Measurements from ENCODE around the gene TNXB.
"Not testable (repeated sequence)": the region's sequence is repeated elsewhere in the genome, so short reads cannot be mapped to it uniquely, and the experiment has no call there.

TNXB gene

GRCh38 chr6:32004393-32004792 lies 104.7 kb downstream of the TNXB start:
- not testable (repeated sequence) for DNase-seq (ENCODE audit: low read depth in 2 of 2)

- DNase-seq (ENCODE audit: low read depth in 2 of 2) = not testable (repeated sequence)
These were observed 105.8 kb downstream of the TNXB start for GRCh38 chr6:32003301-32003700.

GRCh38 chr6:32002546-32003268 lies 106.4 kb downstream of the TNXB start:
- not testable (repeated sequence) for DNase-seq (ENCODE audit: low read depth in 2 of 2)

GRCh38 chr6:31996385-31996784 lies 112.8 kb downstream of the TNXB start:
- not testable (repeated sequence) for DNase-seq (ENCODE audit: low read depth in 2 of 2)

- DNase-seq (ENCODE audit: low read depth in 2 of 2) = not testable (repeated sequence)
These were observed 114.7 kb downstream of the TNXB start for GRCh38 chr6:31994421-31994820.
